ENCODE measurements around the gene EHD1. TPM values are rescaled to one million over a fixed set of nuclear protein-coding genes. Genes with fewer than 3 reads are reported as not detected.

Gene EHD1
- total RNA-seq: 216 TPM

DNA sequence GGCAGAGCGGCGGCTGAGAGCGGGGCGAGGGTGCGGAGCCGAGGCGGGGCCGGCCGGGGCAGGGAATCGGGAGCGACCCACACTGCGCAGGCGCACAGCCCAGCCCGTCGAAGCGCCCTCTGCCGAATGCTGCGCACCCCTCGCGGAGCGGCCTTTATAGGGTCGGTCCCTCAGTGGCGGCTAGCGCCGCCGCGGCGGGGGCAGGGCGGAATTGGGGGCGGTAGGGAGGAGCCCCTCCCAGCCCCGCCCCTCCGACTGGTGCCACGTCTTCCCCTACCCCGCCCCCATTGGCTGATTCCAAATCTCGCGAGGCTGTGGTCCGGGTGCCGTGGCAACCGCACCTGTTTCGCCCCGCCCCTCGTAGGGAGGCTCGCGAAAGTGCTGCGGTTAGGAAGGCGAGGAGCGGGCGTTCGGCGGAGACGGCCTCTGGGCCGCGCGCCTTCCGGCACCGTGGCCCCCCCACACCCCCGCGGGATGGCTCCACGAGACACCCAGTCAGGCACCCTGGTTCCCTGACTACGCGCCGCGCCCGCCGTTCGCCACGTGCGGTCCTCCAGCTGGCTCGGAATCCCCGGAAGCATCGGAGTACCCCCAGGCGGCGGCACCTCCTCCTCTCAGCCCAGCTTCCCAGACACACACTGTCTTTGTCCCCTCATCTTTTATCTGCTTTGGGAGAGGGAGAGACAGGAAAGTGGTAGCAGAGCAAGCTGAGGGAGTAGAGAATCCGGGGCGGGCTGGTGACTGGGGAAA lies at the start of gene EHD1:
Gene EHD1 (minus strand): TSS at position 128 of the 750 bp plus-strand sequence. CDS start 157 bp downstream, outside the sequence.
- peaks cover 13 to 30% of the 10 kb centered on the region in 2 donors for H3K4me1 ChIP-seq
- peak; percentile 40 to 61 (median 56) for TF ChIP-seq CTCF (IDR thresholded peaks at IDR 0.05)
- H3K4me3 ChIP-seq: peak within 1 kb of the TSS; percentile 67 to 93
- no peaks in the 10 kb centered on the region for H3K9me3 ChIP-seq
- no peaks in the 10 kb centered on the region for H3K27me3 ChIP-seq
- H3K36me3 ChIP-seq: peaks cover 7 to 12% of the 10 kb centered on the region in 2 donors
- peak within 1 kb of the TSS; percentile 89 to 92 for H3K27ac ChIP-seq
- intact Hi-C loops (cut with DNase I): loop anchor here (1.0 to 2.0 kb wide), 3 partner anchors 8 to 22 kb away; no protein-coding TSS in a partner anchor
- peak; percentile 91 to 99 for DNase-seq (ENCODE audit: low spot score in 2 of 2)

DNA sequence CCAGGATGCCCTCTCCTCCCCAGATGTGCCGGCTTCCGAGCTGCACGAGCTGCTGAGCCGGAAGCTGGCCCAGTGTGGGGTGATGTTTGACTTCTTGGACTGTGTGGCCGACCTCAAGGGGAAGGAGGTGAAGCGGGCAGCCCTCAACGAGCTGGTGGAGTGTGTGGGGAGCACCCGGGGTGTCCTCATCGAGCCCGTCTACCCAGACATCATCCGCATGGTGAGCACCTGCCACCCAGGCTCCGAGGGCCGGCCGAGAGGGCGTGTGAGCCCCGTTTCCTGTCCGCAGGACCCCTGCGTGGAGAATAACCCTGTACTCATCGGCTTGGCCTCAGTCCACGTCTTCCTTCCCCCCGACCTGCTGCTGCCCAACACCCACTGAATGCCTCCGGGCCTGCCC lies 48.3 kb upstream of the EHD1 start:
- intact Hi-C loops (cut with DNase I): no loop called here
- H3K36me3 ChIP-seq: peaks cover 28 to 48% of the 10 kb centered on the region in 2 donors
- no peak overlapping the region for H3K4me3 ChIP-seq
- no peak overlapping the region for H3K27ac ChIP-seq
- no peaks in the 10 kb centered on the region for H3K27me3 ChIP-seq
- peak in 1 of 2 donors; percentile 62 for DNase-seq (ENCODE audit: low spot score in 2 of 2)
- no peak for TF ChIP-seq CTCF (IDR thresholded peaks at IDR 0.05)
- H3K9me3 ChIP-seq: no peaks in the 10 kb centered on the region
- H3K4me1 ChIP-seq: peaks cover 10 to 21% of the 10 kb centered on the region in 2 donors

DNA sequence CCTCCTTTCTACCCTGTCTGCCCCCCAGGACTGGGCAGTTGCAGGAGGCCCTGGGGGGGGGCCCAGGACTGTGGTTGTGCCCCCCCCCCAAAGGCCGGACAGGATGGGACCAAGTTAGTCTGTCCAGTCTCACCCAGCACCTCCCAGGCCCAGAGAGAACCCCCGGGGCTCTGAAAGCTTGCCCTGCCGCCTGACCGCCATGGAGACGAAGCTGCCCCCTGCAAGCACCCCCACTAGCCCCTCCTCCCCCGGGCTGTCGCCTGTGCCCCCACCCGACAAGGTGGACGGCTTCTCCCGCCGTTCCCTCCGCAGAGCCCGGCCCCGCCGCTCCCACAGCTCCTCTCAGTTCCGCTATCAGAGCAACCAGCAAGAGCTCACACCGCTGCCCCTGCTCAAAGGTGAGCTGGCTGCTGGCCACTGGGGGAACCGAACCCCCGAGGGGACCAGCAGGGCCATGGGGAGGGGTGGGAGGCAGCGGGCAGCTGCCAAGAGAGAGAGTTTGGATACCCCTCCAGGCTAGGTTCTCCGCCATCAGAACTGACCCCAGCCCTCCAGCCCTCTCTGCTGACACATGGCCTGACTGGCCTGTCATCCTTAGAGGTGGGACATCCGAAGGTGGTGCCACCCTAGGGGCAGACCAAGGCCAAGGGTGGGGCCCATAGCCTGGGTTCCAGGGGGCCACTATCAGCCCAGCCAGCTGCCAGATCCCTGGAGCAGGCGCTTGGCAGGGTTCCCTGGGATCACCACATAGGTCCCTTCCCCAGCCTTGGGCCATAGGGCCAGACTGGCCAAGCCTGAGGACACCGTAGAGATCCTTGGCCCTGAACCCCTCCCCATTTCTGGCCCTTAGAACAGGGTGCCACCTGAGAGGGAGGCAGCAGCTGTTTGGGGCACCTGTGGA lies 47.4 kb upstream of the EHD1 start:
- TF ChIP-seq CTCF (IDR thresholded peaks at IDR 0.05): no peak
- no peak overlapping the region for H3K27ac ChIP-seq
- no peaks in the 10 kb centered on the region for H3K27me3 ChIP-seq
- H3K4me1 ChIP-seq: peaks cover 10 to 21% of the 10 kb centered on the region in 2 donors
- H3K36me3 ChIP-seq: peaks cover 19 to 39% of the 10 kb centered on the region in 2 donors
- H3K9me3 ChIP-seq: no peaks in the 10 kb centered on the region
- no peak for DNase-seq (ENCODE audit: low spot score in 2 of 2)
- intact Hi-C loops (cut with DNase I): no loop called here
- peak overlapping the region; percentile 91 to 97 for H3K4me3 ChIP-seq

DNA sequence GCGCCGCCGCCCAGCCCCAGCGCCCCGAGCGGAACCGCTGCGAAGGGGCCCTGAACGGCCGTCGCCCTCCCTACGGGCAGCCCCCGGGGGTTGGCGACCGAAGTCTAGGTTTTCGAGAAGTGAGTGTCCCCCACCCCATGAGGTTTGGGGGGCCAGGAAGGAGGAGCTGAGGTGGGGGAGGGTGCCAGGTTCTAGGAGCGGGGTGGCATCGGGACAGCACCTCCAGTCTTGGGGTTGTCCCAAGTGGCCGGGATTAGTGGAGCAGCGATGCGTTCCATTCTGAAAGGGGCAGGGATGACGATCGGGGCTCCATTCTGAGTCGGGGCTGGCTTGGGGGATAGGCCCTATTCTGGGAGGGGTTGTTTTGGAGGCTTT lies 46.5 kb upstream of the EHD1 start:
- Histone ChIP-seq H3K4me3 (peak overlapping the region; percentile 91 to 97), H3K9me3 (no peaks in the 10 kb centered on the region), H3K4me1 (peaks cover 10 to 21% of the 10 kb centered on the region in 2 donors), H3K36me3 (peaks cover 10 to 30% of the 10 kb centered on the region in 2 donors), H3K27ac (peak overlapping the region; percentile 89 to 96), H3K27me3 (no peaks in the 10 kb centered on the region)
- peak in 1 of 2 donors; percentile 64 for DNase-seq (ENCODE audit: low spot score in 2 of 2)
- TF ChIP-seq CTCF (IDR thresholded peaks at IDR 0.05): peak in 1 of 3 experiments; percentile 28
- intact Hi-C loops (cut with DNase I): loop anchor here (1.0 to 5.0 kb wide), 3 partner anchors 47 to 102 kb away; partner anchors contain the start of genes ARL2, MAJIN and SNX15
